GM21576 (cell line): ENCODE results near the gene EVI2A.
"Not testable (repeated sequence)": the region's sequence is repeated elsewhere in the genome, so short reads cannot be mapped to it uniquely, and the experiment has no call there.

Experiments used
- ATAC-seq: cut with Tn5 transposase; IDR thresholded peaks from one replicate; pipeline ENCODE4 v1.9.1; 2021; ENCODE audit warnings: mild to moderate bottlenecking, moderate library complexity; ENCODE audit not compliant: unreplicated experiment

Gene EVI2A

GRCh38 chr17:31313982-31314781, 7.2 kb downstream of the EVI2A start, which contains the start of gene EVI2B:
EVI2B (minus strand) TSS chr17:31314054; CDS start chr17:31305609, 8,445 bp downstream.
- ATAC-seq: no peak

DNA sequence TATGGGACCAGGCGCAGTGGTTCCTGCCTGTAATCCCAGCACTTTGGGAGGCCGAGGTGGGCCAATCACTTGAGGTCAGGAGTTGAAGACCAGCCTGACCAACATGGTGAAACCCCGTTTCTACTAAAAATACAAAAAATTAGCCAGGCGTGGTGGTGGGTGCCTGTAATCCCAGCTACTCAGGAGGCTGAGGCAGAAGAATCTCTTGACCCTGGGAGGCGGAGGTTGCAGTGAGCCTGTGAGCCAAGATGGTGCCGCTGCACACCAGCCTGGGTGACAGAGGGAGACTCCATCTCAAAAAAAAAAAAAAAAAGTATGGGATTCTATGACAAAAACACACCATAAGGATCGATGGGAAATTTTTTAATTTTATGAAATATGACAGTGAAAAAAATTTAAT, 9.2 kb downstream of the EVI2A start:
- ATAC-seq: not testable (repeated sequence)

DNA sequence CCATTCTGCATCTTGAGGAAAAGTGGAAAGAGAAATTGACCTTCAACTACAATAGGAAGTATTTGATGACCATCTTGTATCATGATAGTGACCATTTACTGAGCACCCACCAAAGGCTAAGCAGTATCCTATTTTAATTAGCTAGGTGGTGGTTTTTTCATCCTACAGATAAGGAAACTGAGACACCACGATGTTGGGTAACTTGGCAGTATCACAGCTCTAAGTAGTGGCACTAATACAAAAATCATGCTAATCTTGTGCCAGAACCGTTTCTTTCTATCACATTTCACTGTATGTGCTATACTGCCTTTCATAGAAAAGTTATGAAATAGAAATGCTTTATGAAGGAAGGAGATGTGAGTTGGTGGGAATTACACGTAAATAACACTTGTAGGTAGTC, 9.9 kb downstream of the EVI2A start:
- no peak for ATAC-seq

DNA sequence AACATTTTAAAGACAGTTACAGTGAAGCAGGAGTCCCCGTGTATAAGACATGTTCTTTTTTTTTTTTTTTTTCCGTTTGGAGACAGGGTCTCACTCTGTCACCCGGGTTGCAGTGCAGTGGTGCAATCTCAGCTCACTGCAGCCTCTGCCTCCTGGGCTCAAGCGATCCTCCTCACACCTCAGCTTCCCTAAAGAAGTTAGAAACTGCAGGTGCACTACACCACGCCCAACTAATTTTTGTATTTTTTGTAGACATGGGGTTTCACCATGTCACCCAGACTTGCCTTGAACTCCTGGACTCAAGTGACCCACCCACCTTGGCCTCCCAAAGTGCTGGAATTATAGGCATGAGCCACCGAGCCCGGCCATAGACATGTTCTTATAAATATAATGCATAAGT, 10.5 kb downstream of the EVI2A start:
- no peak for ATAC-seq

GRCh38 chr17:31310260-31310659, 11.2 kb downstream of the EVI2A start:
- ATAC-seq: no peak

- ATAC-seq: no peak
Observed at GRCh38 chr17:31309556-31309955, 11.9 kb downstream of the EVI2A start.

GRCh38 chr17:31308372-31309334, 12.8 kb downstream of the EVI2A start:
- ATAC-seq: no peak

GRCh38 chr17:31307640-31308039, 13.8 kb downstream of the EVI2A start:
- ATAC-seq: no peak

DNA sequence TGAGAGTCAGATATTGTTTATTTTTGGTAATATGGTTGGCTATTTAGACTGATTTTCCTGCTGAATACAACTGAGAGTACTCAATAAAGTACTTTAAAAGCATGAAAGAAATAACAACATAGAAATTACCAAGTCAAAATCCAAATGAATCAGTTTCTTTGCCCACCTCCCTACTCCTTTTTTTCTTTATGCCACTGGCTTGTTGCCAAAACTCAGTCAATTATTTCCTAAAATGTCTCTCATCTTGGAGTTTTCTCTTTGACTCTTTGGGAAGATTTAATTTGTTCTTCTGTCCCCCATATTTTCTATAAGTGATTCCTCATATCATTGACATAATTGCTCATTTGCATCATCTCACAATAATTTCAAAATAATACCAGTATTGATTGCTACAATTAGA, 21.8 kb downstream of the EVI2A start:
- no peak for ATAC-seq

DNA sequence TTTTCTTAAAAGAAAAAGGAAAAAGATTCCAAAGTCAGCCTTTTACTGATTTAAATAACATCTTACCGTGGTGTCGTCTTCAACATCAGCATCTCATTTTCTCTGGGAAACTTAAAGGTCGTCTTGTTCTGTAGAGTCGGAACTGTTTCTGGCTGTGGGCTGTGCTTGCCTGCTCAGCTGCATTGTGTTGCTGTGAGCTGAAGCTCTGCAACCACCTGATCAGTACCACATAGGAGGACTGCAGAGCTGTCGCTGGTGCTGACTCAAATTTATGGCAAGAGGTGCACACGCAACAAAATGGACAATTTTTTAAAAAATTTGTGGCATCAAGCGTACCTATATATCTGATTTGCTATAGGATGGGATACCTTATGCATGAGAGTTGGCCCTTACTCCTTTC, 24.3 kb downstream of the EVI2A start, which contains the start of gene OMG:
Gene OMG, minus strand, starts transcription at position 150 of the 400 bp plus-strand sequence. CDS start 908 bp downstream, outside the sequence.
- ATAC-seq: no peak

DNA sequence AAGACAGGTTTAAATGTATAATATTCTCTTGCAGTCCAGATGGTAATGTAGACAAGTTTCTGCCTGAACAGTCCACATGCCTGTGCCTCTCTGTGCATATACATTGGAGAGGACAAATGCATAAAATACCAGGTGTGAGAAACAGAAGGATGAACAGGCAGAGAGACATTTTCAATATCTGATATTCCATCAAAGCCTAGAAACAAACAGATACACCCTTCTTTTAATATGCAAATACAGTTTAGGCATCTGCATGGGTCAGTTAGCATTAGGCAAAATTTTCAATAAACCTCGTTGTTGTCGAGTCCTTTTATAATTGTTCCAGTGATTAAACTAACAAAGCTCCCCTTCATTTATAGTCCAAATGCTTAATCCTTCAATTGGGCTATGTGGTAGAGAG, 25.3 kb downstream of the EVI2A start:
- no peak for ATAC-seq

DNA sequence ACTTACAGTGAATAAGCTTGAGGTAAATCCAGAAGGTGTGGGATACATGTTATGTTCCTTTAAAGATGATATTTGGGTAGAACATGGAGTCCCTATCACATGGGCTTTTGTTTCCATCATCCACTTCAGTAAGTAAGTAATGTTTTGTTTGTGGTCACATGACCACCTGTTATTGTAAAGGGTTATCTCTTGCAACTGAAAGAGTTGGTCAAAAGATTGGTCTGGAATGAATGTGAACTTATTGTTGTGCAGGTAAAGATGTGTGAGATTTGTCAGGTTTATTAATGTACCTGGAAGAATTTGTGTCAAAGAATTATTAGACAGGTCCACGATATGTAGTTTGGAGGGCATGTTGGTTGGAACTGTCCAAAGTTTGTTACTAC, 25.9 kb downstream of the EVI2A start:
- no peak for ATAC-seq

- no peak for ATAC-seq
Observed at GRCh38 chr17:31294820-31295488, 26.5 kb downstream of the EVI2A start.

DNA sequence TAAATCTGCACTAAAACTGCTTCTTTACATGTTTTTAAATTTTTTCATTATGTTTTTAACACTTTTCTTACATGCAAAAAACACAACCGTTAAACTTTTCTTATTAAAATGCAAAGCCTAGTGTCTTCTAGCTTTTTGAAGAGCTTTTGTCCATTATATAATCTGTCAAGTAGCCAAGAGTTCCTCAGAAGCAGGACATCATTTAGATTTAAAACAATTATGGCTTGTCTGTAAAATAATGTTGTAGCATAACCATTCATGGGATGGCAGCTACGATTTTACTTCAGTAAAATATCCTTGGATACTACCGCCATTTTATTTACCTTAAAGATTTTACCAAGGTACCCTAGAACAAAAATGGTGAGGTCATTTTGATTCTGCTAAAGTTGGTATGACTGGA, 27.2 kb downstream of the EVI2A start:
- no peak for ATAC-seq

DNA sequence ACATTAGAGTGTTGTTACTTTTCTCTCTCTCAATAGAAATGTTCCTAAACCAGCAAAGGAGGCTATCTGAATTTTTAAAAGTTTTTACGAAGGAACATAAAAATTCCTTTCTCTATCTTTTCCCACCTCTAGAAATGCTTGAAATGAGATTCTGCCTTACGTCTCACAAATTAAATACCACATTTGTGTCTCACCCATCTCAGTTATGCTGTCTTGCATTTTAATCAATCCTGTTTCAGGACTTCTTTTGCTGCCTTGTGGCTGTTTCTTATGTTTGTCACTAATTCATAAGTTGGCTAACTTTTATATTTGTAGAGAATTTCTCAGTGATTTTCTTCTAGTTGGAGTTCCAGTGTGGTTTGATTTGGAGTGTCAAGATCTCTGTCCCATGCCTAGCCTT, 27.8 kb downstream of the EVI2A start:
- no peak for ATAC-seq

DNA sequence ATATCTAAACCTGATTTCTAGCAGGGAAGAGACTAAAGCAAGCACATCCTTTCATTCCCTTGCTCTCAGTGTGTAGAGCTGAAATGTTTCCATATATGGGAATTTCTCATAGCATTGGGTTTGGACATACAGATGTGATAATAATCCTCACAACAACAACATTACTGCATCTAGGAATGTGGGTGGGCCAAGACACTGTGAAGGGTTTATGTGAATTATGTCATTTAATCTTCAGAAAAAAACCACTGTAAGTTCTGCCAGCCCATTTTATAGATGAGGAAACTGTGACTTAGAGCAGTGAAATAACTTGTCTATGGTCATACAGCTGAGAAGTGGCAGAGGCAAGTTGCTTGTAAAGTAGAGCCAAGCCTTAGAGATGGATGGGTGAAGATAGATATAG, 29.6 kb downstream of the EVI2A start:
- ATAC-seq: no peak

GRCh38 chr17:31289790-31290189, 31.6 kb downstream of the EVI2A start:
- no peak for ATAC-seq

- not testable (repeated sequence) for ATAC-seq
Observed at GRCh38 chr17:31287932-31288331, 33.5 kb downstream of the EVI2A start.

- no peak for ATAC-seq
Observed at GRCh38 chr17:31286587-31286986, 34.8 kb downstream of the EVI2A start.

GRCh38 chr17:31283841-31284240, 37.6 kb downstream of the EVI2A start:
- no peak for ATAC-seq

GRCh38 chr17:31281061-31281460, 40.4 kb downstream of the EVI2A start:
- ATAC-seq: no peak
